Spleen (tissue), 11 donors: Measurements from ENCODE around the gene JAZF1. TPM values are rescaled to one million over a fixed set of nuclear protein-coding genes. Genes with fewer than 3 reads are reported as not detected.

Experiments
- DNase-seq: peaks from one replicate; pipeline ENCODE4 v3.0.0-alpha.2; 2020
- H3K27ac ChIP-seq, 8 donors: fragments of 200-600 bp; sonication (generic) in 7 of 8; 1 replicate in 4 of 8; 2 replicates in 4 of 8; pipeline versions ENCODE4 v1.5.0 to v1.8.0; 2016 to 2021; ENCODE audit warnings: inconsistent platforms in 4 of 8, mild to moderate bottlenecking in 4 of 8, moderate library complexity in 1 of 8
- H3K27me3 ChIP-seq, 7 donors: fragments of 200-600 bp; sonication (generic) in 6 of 7; replicated peaks in 1 of 7; 1 replicate in 4 of 7; 2 replicates in 3 of 7; pipeline versions ENCODE4 v1.5.0 to v1.8.0; 2016 to 2021; ENCODE audit warnings: inconsistent platforms in 3 of 7, mild to moderate bottlenecking in 1 of 7
- H3K36me3 ChIP-seq, 6 donors: fragments of 200-600 bp; sonication (generic) in 5 of 6; 1 replicate in 4 of 6; 2 replicates in 2 of 6; pipeline versions ENCODE4 v1.5.0 to v1.8.0; 2016 to 2021; ENCODE audit warnings: inconsistent platforms in 2 of 6
- H3K4me1 ChIP-seq, 6 donors: fragments of 200-600 bp; sonication (generic) in 5 of 6; 1 replicate in 3 of 6; 2 replicates in 3 of 6; pipeline versions ENCODE4 v1.5.0 to v1.8.0; 2016 to 2021; ENCODE audit warnings: inconsistent platforms in 3 of 6
- H3K4me3 ChIP-seq, 8 donors: fragments of 200-600 bp; sonication (generic) in 7 of 8; 1 replicate in 4 of 8; 2 replicates in 4 of 8; pipeline versions ENCODE4 v1.5.0 to v1.8.0; 2016 to 2021; ENCODE audit warnings: inconsistent platforms in 4 of 8, mild to moderate bottlenecking in 4 of 8, moderate library complexity in 2 of 8
- H3K9me3 ChIP-seq, 8 donors: fragments of 200-600 bp; sonication (generic) in 7 of 8; 1 replicate in 4 of 8; 2 replicates in 4 of 8; pipeline versions ENCODE4 v1.5.0 to v1.8.0; 2016 to 2021; ENCODE audit warnings: inconsistent platforms in 4 of 8
- POLR2A ChIP-seq, 3 donors: fragments of 450-650 bp; IDR thresholded peaks; one replicate each; pipeline ENCODE4 v1.5.1; 2017; ENCODE audit warnings: antibody characterized with exemption in 3 of 3, mild to moderate bottlenecking in 1 of 3
- POLR2AphosphoS5 ChIP-seq, 3 donors: sonication (generic); formaldehyde crosslinking; IDR thresholded peaks; one replicate each; pipeline ENCODE4 v1.5.1; 2017; ENCODE audit warnings: antibody characterized with exemption in 3 of 3
- WGBS, 5 donors: extraction: QIAGEN DNeasy Blood & Tissue Kit in 3 of 5; methylation state at CpG; one replicate each; pipeline versions ENCODE4 v1.1.5 to v1.1.7; 2013 to 2018; 5-methylcytosine and 5-hydroxymethylcytosine counted together
- intact Hi-C: fragments of 100-400 bp; cut with DNase I; formaldehyde crosslinking; loops from one replicate; pipeline ENCODE4 v1.15.0; 2023; ENCODE audit warnings: low total_unique reads
- polyA plus RNA-seq, 3 donors: library from polyadenylated mRNA; stranded (reverse); fragments of 200-250 nt; gene quantifications; one replicate each; pipeline ENCODE4 v1.2.1, GENCODE V29; 2013
- total RNA-seq, 7 donors: library from RNA; depleted of rRNA in 3 of 7; stranded (reverse); fragments of >200 nt in 3 of 7; fragmentation: NEBNext Ultra II Directional in 4 of 7; extraction: Animal tissue kit (Norgen Biotek cat#: 25700) in 4 of 7; gene quantifications; one replicate each; pipeline versions ENCODE4 v1.1.0 to v1.2.1, GENCODE V29; 2016 to 2021
- TF ChIP-seq, protein P1 (sequence below), 11 experiments: fragments of 200-600 bp in 7 of 11; fragments of 450-650 bp in 4 of 11; sonication (generic) in 4 of 11; IDR thresholded peaks in 8 of 11; conservative IDR thresholded peaks in 3 of 11; 1 replicate in 7 of 11; 2 replicates in 4 of 11; pipeline versions ENCODE4 v1.4.0 to v1.8.0; 2016 to 2021; ENCODE audit warnings: antibody characterized with exemption in 11 of 11, inconsistent platforms in 4 of 11, mild to moderate bottlenecking in 1 of 11
- donor health status: healthy with polysubstance abuse.
- donor health status: DM: no; HTN: no; CAD: no; lungs with moderate emphysema.
- donor health status: DM: no; HTN: no; CAD: no.
- donor health status: Bipolar disorder and iron deficiency.
- donor health status: healthy.
- donor health status: DM: no; HTN: no; CAD: no.
- donor health status: DM: yes; HTN: yes; CAD: no.

The JAZF1 gene
- total and polyA plus RNA-seq, 10 donors, result 13.5 to 33.8 (median 24.7) TPM

DNA sequence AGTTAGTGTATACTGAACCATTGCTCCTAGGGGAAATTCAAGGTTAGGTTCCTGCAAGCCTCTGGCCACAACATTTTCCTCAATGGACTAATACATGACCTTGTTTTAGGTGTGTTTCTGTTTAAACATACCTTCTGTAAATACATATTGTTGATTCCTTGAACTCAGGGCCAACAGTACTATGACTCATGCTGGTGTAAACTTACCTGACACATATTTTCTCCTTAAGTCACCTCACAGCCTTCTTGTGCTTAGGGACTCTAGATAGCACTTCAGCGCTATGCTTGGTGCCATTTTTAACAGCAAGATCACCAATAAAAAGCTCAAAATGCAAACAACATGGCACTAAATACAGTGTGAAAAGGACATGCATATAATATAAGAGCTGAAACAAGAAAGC lies 264.2 kb downstream of the JAZF1 start:
- no peaks in the 10 kb centered on the region for H3K36me3 ChIP-seq
- 95 to 100% (median 97%) methylated on average over 1 of the region's 1 CpG for WGBS, 5 donors
- no peak overlapping the region for H3K27ac ChIP-seq
- no peak overlapping the region for H3K4me3 ChIP-seq
- no peaks in the 10 kb centered on the region for H3K27me3 ChIP-seq
- intact Hi-C loops, result no loop called here
- no peak for DNase-seq
- no peaks in the 10 kb centered on the region for H3K9me3 ChIP-seq
- H3K4me1 ChIP-seq, result peaks cover 0 to 37% (median 13%) of the 10 kb centered on the region in 6 donors
- TF ChIP-seq, protein P1, sequence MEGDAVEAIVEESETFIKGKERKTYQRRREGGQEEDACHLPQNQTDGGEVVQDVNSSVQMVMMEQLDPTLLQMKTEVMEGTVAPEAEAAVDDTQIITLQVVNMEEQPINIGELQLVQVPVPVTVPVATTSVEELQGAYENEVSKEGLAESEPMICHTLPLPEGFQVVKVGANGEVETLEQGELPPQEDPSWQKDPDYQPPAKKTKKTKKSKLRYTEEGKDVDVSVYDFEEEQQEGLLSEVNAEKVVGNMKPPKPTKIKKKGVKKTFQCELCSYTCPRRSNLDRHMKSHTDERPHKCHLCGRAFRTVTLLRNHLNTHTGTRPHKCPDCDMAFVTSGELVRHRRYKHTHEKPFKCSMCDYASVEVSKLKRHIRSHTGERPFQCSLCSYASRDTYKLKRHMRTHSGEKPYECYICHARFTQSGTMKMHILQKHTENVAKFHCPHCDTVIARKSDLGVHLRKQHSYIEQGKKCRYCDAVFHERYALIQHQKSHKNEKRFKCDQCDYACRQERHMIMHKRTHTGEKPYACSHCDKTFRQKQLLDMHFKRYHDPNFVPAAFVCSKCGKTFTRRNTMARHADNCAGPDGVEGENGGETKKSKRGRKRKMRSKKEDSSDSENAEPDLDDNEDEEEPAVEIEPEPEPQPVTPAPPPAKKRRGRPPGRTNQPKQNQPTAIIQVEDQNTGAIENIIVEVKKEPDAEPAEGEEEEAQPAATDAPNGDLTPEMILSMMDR (IDR thresholded peaks at IDR 0.05 in 8 of 11, conservative IDR thresholded peaks at IDR 0.05 in 3 of 11), result no peak
- TF ChIP-seq POLR2A (IDR thresholded peaks at IDR 0.05) (no peak), POLR2AphosphoS5 (IDR thresholded peaks at IDR 0.05) (no peak)

DNA sequence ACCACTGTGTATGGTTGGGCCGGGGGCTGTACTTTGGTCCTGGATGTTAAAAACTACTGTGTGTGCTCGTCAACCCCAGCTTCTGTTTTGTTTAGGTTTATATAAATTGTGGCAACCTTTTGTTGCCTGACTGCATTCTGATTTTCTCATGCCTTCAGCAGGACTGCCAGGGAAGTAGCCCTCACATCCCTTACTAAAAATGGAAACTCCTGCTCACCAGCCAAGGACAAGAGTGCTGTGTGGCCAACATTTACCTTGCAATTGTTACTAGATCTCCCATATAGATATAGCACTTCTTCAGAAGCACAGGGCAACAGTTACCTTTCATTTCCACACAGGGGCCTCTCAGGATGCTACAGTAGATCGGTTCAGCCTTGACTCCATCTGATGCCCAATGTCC lies 266.2 kb downstream of the JAZF1 start:
- Histone ChIP-seq H3K27me3 (no peaks in the 10 kb centered on the region), H3K27ac (no peak overlapping the region), H3K4me1 (peaks cover 0 to 17% (median 3%) of the 10 kb centered on the region in 6 donors), H3K4me3 (no peak overlapping the region), H3K36me3 (no peaks in the 10 kb centered on the region), H3K9me3 (no peaks in the 10 kb centered on the region)
- DNase-seq, result no peak
- 78 to 92% (median 83%) methylated on average over 3 of the region's 3 CpGs for WGBS, 5 donors
- no peak for TF ChIP-seq POLR2AphosphoS5 (IDR thresholded peaks at IDR 0.05)
- TF ChIP-seq, protein P1 (IDR thresholded peaks at IDR 0.05 in 8 of 11, conservative IDR thresholded peaks at IDR 0.05 in 3 of 11), result no peak
- no peak for TF ChIP-seq POLR2A (IDR thresholded peaks at IDR 0.05)
- intact Hi-C loops, result no loop called here

DNA sequence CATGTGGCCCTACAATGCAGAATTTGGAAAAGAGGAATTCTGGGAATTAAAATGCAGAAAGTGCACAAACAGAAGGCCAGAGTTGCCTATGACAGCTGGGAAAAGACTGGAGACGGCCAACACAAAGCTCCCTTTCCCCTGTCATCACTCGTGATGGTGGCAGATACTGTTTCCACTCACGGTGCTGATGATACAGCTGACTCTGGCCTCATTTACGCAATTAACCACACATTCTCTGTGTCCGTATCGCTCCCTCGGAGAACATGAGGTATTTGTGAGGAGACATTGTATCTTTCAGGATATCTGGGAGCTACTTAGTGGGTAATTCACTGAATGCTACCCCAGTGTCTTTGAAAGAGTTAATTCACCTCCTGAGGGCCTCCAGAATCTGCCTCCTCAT lies 267.8 kb downstream of the JAZF1 start:
- peaks cover 0 to 7% (median 0%) of the 10 kb centered on the region in 6 donors for H3K4me1 ChIP-seq
- WGBS, 5 donors, result 80 to 93% (median 85%) methylated on average over 7 of the region's 7 CpGs
- H3K4me3 ChIP-seq, result no peak overlapping the region
- intact Hi-C loops, result no loop called here
- no peaks in the 10 kb centered on the region for H3K36me3 ChIP-seq
- no peaks in the 10 kb centered on the region for H3K27me3 ChIP-seq
- no peak for DNase-seq
- no peak for TF ChIP-seq POLR2AphosphoS5 (IDR thresholded peaks at IDR 0.05)
- TF ChIP-seq, protein P1 (IDR thresholded peaks at IDR 0.05 in 8 of 11, conservative IDR thresholded peaks at IDR 0.05 in 3 of 11), result no peak
- TF ChIP-seq POLR2A (IDR thresholded peaks at IDR 0.05), result no peak
- no peak overlapping the region for H3K27ac ChIP-seq
- no peaks in the 10 kb centered on the region for H3K9me3 ChIP-seq

DNA sequence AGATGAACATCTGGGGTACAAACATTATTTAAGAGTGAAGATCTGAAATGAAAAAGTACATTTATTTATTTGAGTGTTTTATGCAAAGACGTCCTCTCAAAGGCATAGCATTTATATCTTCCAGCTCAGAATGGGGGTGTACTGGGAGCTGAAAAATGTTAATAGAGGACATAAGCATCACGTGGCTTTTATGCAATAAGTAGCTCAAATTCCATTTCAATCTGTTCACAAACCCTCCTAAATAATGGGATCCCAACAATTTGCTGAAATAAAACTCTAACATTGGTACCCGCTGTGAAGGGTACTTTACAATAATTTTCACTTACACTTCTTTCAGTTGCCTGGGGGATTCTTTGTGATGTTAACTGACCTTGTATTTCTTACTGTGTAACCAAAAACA lies 268.7 kb downstream of the JAZF1 start:
- Histone ChIP-seq H3K27me3 (no peaks in the 10 kb centered on the region), H3K36me3 (no peaks in the 10 kb centered on the region), H3K4me1 (peaks cover 0 to 6% (median 0%) of the 10 kb centered on the region in 6 donors), H3K4me3 (no peak overlapping the region), H3K9me3 (no peaks in the 10 kb centered on the region), H3K27ac (no peak overlapping the region)
- intact Hi-C loops, result no loop called here
- DNase-seq, result no peak
- 89 to 97% (median 93%) methylated on average over 3 of the region's 3 CpGs for WGBS, 5 donors
- no peak for TF ChIP-seq POLR2A (IDR thresholded peaks at IDR 0.05)
- no peak for TF ChIP-seq POLR2AphosphoS5 (IDR thresholded peaks at IDR 0.05)
- TF ChIP-seq, protein P1 (IDR thresholded peaks at IDR 0.05 in 8 of 11, conservative IDR thresholded peaks at IDR 0.05 in 3 of 11), result no peak
